GM23338 (cell line): Measurements from ENCODE around the gene PCDHAC2. TPM values are rescaled to one million over a fixed set of nuclear protein-coding genes. Genes with fewer than 3 reads are reported as not detected.

Experiments used
- ATAC-seq: fragments of 200-7000 bp; cut with Tn5 transposase; 3 replicates; pipeline ENCODE4 v1.9.1; 2020
- DNase-seq: peaks from one replicate; pipeline ENCODE4 v3.0.0-alpha.2; 2015; ENCODE audit warnings: low spot score
- H2AFZ ChIP-seq: fragments of 200-600 bp; sonication (generic); 2 replicates; pipeline ENCODE4 v1.8.0; 2016; ENCODE audit warnings: antibody characterized with exemption, mild to moderate bottlenecking, moderate library complexity
- H3F3A ChIP-seq: fragments of 200-600 bp; sonication (generic); replicated peaks from 2 replicates; pipeline ENCODE4 v1.8.0; 2017; ENCODE audit warnings: antibody characterized with exemption, mixed run types, low read depth
- H3K27ac ChIP-seq: fragments of 200-600 bp; sonication (generic); 2 replicates; pipeline ENCODE4 v1.6.1; 2016; ENCODE audit warnings: low read depth
- H3K27me3 ChIP-seq: fragments of 200-600 bp; sonication (generic); 2 replicates; pipeline ENCODE4 v1.8.0; 2016; ENCODE audit warnings: mild to moderate bottlenecking, mixed run types, moderate library complexity; ENCODE audit not compliant: insufficient read depth
- H3K36me3 ChIP-seq: fragments of 200-600 bp; sonication (generic); 2 replicates; pipeline ENCODE4 v1.8.0; 2016; ENCODE audit warnings: mild to moderate bottlenecking; ENCODE audit not compliant: insufficient read depth
- H3K4me1 ChIP-seq: fragments of 200-600 bp; sonication (generic); 2 replicates; pipeline ENCODE4 v1.8.0; 2016; ENCODE audit warnings: mild to moderate bottlenecking, moderate library complexity; ENCODE audit not compliant: insufficient read depth
- H3K4me2 ChIP-seq: fragments of 200-600 bp; sonication (generic); 2 replicates; pipeline ENCODE4 v1.7.1; 2017; ENCODE audit warnings: mixed run types
- H3K4me3 ChIP-seq: fragments of 200-600 bp; sonication (generic); 2 replicates; pipeline ENCODE4 v1.6.1; 2016; ENCODE audit warnings: mixed run types
- H3K79me2 ChIP-seq: fragments of 200-600 bp; sonication (generic); replicated peaks from 2 replicates; pipeline ENCODE4 v1.8.0; 2017; ENCODE audit warnings: mild to moderate bottlenecking; ENCODE audit not compliant: insufficient read depth
- H3K9me2 ChIP-seq: fragments of 200-600 bp; sonication (generic); 2 replicates; pipeline ENCODE4 v1.8.0; 2017; ENCODE audit not compliant: insufficient read depth
- H4K20me1 ChIP-seq: fragments of 200-600 bp; sonication (generic); replicated peaks from 2 replicates; pipeline ENCODE4 v1.8.0; 2017; ENCODE audit warnings: mild to moderate bottlenecking; ENCODE audit not compliant: insufficient read depth
- H3K27ac Mint-ChIP-seq: 2 replicates; pipeline ENCODE4 v1.8.0; 2020; ENCODE audit warnings: inconsistent platforms, mild to moderate bottlenecking, moderate library complexity, mixed read lengths
- H3K27me3 Mint-ChIP-seq: 3 replicates; pipeline ENCODE4 v1.8.0; 2022; ENCODE audit warnings: low read depth, mild to moderate bottlenecking, moderate library complexity, mixed read lengths, inconsistent platforms; ENCODE audit not compliant: insufficient read depth, poor library complexity
- H3K36me3 Mint-ChIP-seq: 3 replicates; pipeline ENCODE4 v1.8.0; 2021; ENCODE audit warnings: low read depth, mild to moderate bottlenecking, inconsistent platforms, moderate library complexity, mixed read lengths
- H3K4me1 Mint-ChIP-seq: 3 replicates; pipeline ENCODE4 v1.8.0; 2020; ENCODE audit warnings: mild to moderate bottlenecking, inconsistent platforms, mixed read lengths
- H3K4me3 Mint-ChIP-seq: 3 replicates; pipeline ENCODE4 v1.8.0; 2021; ENCODE audit warnings: moderate library complexity, mild to moderate bottlenecking, inconsistent platforms, mixed read lengths
- H3K9me3 Mint-ChIP-seq: 3 replicates; pipeline ENCODE4 v1.8.0; 2020; ENCODE audit warnings: moderate library complexity, mild to moderate bottlenecking, inconsistent platforms, mixed read lengths
- CREB1 ChIP-seq: fragments of 250-450 bp; sonication (Bioruptor Pico); IDR thresholded peaks from 2 replicates; pipeline ENCODE4 v1.5.0; 2020; ENCODE audit warnings: low read depth, mild to moderate bottlenecking, moderate library complexity
- CTCF ChIP-seq, 2 experiments: fragments of 200-600 bp in 1 of 2; sonication (generic) in 1 of 2; conservative IDR thresholded peaks; 2 replicates each; pipeline versions ENCODE4 v1.5.1 to v1.6.1; 2016 to 2017; ENCODE audit warnings: antibody characterized with exemption in 2 of 2, low read depth in 2 of 2, mild to moderate bottlenecking in 2 of 2, moderate library complexity in 1 of 2
- EZH2 ChIP-seq: fragments of 200-600 bp; sonication (generic); IDR thresholded peaks from one replicate; pipeline ENCODE4 v1.8.0; 2017; ENCODE audit warnings: antibody characterized with exemption, mild to moderate bottlenecking, low read depth; ENCODE audit not compliant: unreplicated experiment
- JUNB ChIP-seq: IDR thresholded peaks from one replicate; pipeline ENCODE4 v1.6.1; 2016; ENCODE audit warnings: antibody characterized with exemption; ENCODE audit not compliant: unreplicated experiment
- NANOG ChIP-seq: IDR thresholded peaks from 2 replicates; pipeline ENCODE4 v1.6.1; 2016; ENCODE audit warnings: antibody characterized with exemption, borderline replicate concordance
- REST ChIP-seq: IDR thresholded peaks from one replicate; pipeline ENCODE4 v1.6.1; 2018; ENCODE audit warnings: antibody characterized with exemption; ENCODE audit not compliant: unreplicated experiment
- STAT1 ChIP-seq: IDR thresholded peaks from one replicate; pipeline ENCODE4 v1.6.1; 2016; ENCODE audit warnings: antibody characterized with exemption; ENCODE audit not compliant: unreplicated experiment
- ZNF114 ChIP-seq: fragments of 250-450 bp; sonication (Bioruptor Pico); IDR thresholded peaks from 2 replicates; pipeline ENCODE4 v1.5.0; 2020; ENCODE audit warnings: mild to moderate bottlenecking, moderate library complexity
- ZNF331 ChIP-seq: fragments of 250-450 bp; sonication (Bioruptor Pico); IDR thresholded peaks from 2 replicates; pipeline ENCODE4 v1.5.0; 2020; ENCODE audit warnings: low read depth, mild to moderate bottlenecking, moderate library complexity
- ZNF462 ChIP-seq: fragments of 250-450 bp; sonication (Bioruptor Pico); IDR thresholded peaks from 2 replicates; pipeline ENCODE4 v1.5.0; 2020; ENCODE audit warnings: mild to moderate bottlenecking, moderate library complexity
- polyA plus RNA-seq: library from polyadenylated mRNA; unstranded; fragments of >200 nt; fragmentation: Nextera tagmentation; extraction: Ambion mirVana; gene quantifications from 2 replicates; pipeline ENCODE4 v1.2.1, GENCODE V29; 2016
- total RNA-seq: library from RNA; depleted of rRNA; stranded (reverse); fragments of >200 nt; shearing (Covaris generic); gene quantifications from 2 replicates; pipeline ENCODE4 v1.2.3, GENCODE V29; 2014

PCDHAC2 gene
- total and polyA plus RNA-seq, 2 experiments from 2014 or later: 1.8 to 11.8 TPM

GRCh38 chr5:140923601-140924000, 42.7 kb upstream of the PCDHAC2 start:
- peaks cover 20% of the 10 kb centered on the region for H3K4me1 Mint-ChIP-seq
- H3K9me3 Mint-ChIP-seq: no peaks in the 10 kb centered on the region
- Histone ChIP-seq H3K9me2 (no peaks in the 10 kb centered on the region), H3K79me2 (0 out of 2 replicates have a peak, but pooled peaks cover 4% of the 10 kb centered on the region), H3K27me3 (peaks cover 38% of the 10 kb centered on the region), H3K4me2 (no peak overlapping the region), H3F3A (no peaks in the 10 kb centered on the region), H4K20me1 (peaks cover 20% of the 10 kb centered on the region; the same call in 1 of the 2 replicates), H3K4me3 (no peak overlapping the region), H2AFZ (no peak overlapping the region), H3K36me3 (no peaks in the 10 kb centered on the region), H3K4me1 (peaks cover 6% of the 10 kb centered on the region), H3K27ac (no peak overlapping the region)
- ATAC-seq: no peak
- H3K4me3 Mint-ChIP-seq: no peak overlapping the region
- H3K27me3 Mint-ChIP-seq: peaks cover 22% of the 10 kb centered on the region
- TF ChIP-seq ZNF331 (CRISPR knock-in tag) (no peak), ZNF462 (no peak), JUNB (no peak), ZNF114 (no peak), EZH2 (no peak), CTCF (conservative IDR thresholded peaks at IDR 0.05; ENCODE audit: low read depth in 2 of 2) (no peak), CREB1 (CRISPR knock-in tag) (no peak), NANOG (no peak), REST (no peak), STAT1 (no peak)
- no peak overlapping the region for H3K27ac Mint-ChIP-seq
- H3K36me3 Mint-ChIP-seq: peaks cover 5% of the 10 kb centered on the region; the same call in 1 of the 3 replicates
- DNase-seq: no peak
